DMS 273 (cell line): ENCODE data around the gene TAS2R16.
"Not testable (repeated sequence)": the region's sequence is repeated elsewhere in the genome, so short reads cannot be mapped to it uniquely, and the experiment has no call there.

Experiments
- DNase-seq: peaks from one replicate; lab custom pipeline; 2025; ENCODE audit not compliant: unreplicated experiment; lab: John Stamatoyannopoulos, UW

The TAS2R16 gene

GRCh38 chr7:122974229-122974628 lies 21.3 kb downstream of the TAS2R16 start:
- no peak for DNase-seq

- DNase-seq: no peak
Measured at GRCh38 chr7:122972056-122972455, 23.4 kb downstream of the TAS2R16 start.

GRCh38 chr7:122970740-122971725 lies 24.5 kb downstream of the TAS2R16 start:
- no peak for DNase-seq

GRCh38 chr7:122968389-122968788 lies 27.1 kb downstream of the TAS2R16 start:
- no peak for DNase-seq

GRCh38 chr7:122965306-122965705 lies 30.2 kb downstream of the TAS2R16 start:
- DNase-seq: no peak

- not testable (repeated sequence) for DNase-seq
Measured at GRCh38 chr7:122953678-122954077, 41.8 kb downstream of the TAS2R16 start.

GRCh38 chr7:122951006-122951405 lies 44.5 kb downstream of the TAS2R16 start:
- DNase-seq: no peak

GRCh38 chr7:122949186-122949585 lies 46.3 kb downstream of the TAS2R16 start:
- no peak for DNase-seq
